GM19468 (cell line): ENCODE results near the gene EDNRA.
"Not testable (repeated sequence)": the region's sequence is repeated elsewhere in the genome, so short reads cannot be mapped to it uniquely, and the experiment has no call there.

Experiments
- ATAC-seq: cut with Tn5 transposase; IDR thresholded peaks from one replicate; pipeline ENCODE4 v1.9.1; 2021; ENCODE audit warnings: mild to moderate bottlenecking, moderate library complexity, moderate number of reproducible peaks; ENCODE audit not compliant: unreplicated experiment; ENCODE audit errors: extremely low read depth

Gene EDNRA

GRCh38 chr4:147480891-147481576, at the start of gene EDNRA:
Gene EDNRA, plus strand, starts transcription at chr4:147481097. Its CDS starts 4,585 bp downstream, at chr4:147485682.
- no peak for ATAC-seq

- ATAC-seq = not testable (repeated sequence)
These were observed 46.5 kb upstream of the EDNRA start for GRCh38 chr4:147434370-147434769.

GRCh38 chr4:147440442-147440841, 40.5 kb upstream of the EDNRA start:
- ATAC-seq = no peak

- no peak for ATAC-seq
These were observed 33.1 kb upstream of the EDNRA start for GRCh38 chr4:147447786-147448185.

GRCh38 chr4:147453561-147454141, 27.2 kb upstream of the EDNRA start:
- no peak for ATAC-seq

GRCh38 chr4:147456706-147457105, 24.2 kb upstream of the EDNRA start:
- ATAC-seq = no peak

- no peak for ATAC-seq
These were observed 19.7 kb upstream of the EDNRA start for GRCh38 chr4:147461161-147461560.

- no peak for ATAC-seq
These were observed 17.8 kb upstream of the EDNRA start for GRCh38 chr4:147463065-147463464.

- ATAC-seq = no peak
These were observed 15.4 kb upstream of the EDNRA start for GRCh38 chr4:147465461-147465860.

GRCh38 chr4:147477439-147477838, 3.5 kb upstream of the EDNRA start:
- peak; percentile 65 for ATAC-seq

- ATAC-seq = no peak
These were observed 1.5 kb upstream of the EDNRA start for GRCh38 chr4:147479376-147479775.

GRCh38 chr4:147479786-147480185, 1.1 kb upstream of the EDNRA start:
- ATAC-seq = no peak

GRCh38 chr4:147480502-147480890, 401 bp upstream of the EDNRA start:
- ATAC-seq = no peak

- no peak for ATAC-seq
These were observed 746 bp downstream of the EDNRA start for GRCh38 chr4:147481577-147482109.

GRCh38 chr4:147482281-147482680, 1.4 kb downstream of the EDNRA start:
- ATAC-seq = no peak

- ATAC-seq = no peak
These were observed 4.3 kb downstream of the EDNRA start for GRCh38 chr4:147485167-147485566.

GRCh38 chr4:147487616-147488015, 6.7 kb downstream of the EDNRA start:
- ATAC-seq = no peak

GRCh38 chr4:147488556-147488955, 7.7 kb downstream of the EDNRA start:
- ATAC-seq = no peak

- ATAC-seq = no peak
These were observed 10.2 kb downstream of the EDNRA start for GRCh38 chr4:147491086-147491485.

- no peak for ATAC-seq
These were observed 11.4 kb downstream of the EDNRA start for GRCh38 chr4:147492306-147492705.

- ATAC-seq = no peak
These were observed 11.9 kb downstream of the EDNRA start for GRCh38 chr4:147492761-147493160.

- ATAC-seq = no peak
These were observed 12.4 kb downstream of the EDNRA start for GRCh38 chr4:147493307-147493706.
